HepG2 (cell line): ENCODE results near the gene MBTPS1. TPM values are rescaled to one million over a fixed set of nuclear protein-coding genes. Genes with fewer than 3 reads are reported as not detected.

ENCODE experiments used
- AKNA ChIP-seq: sonication (generic); formaldehyde crosslinking; IDR thresholded peaks from 2 replicates; pipeline ENCODE4 v1.4.0; 2020; ENCODE audit warnings: missing genetic modification reagents, borderline replicate concordance
- CREB3 ChIP-seq: sonication (generic); formaldehyde crosslinking; IDR thresholded peaks from 2 replicates; pipeline ENCODE4 v1.5.0; 2020; ENCODE audit warnings: missing genetic modification reagents
- HHEX ChIP-seq: IDR thresholded peaks from 2 replicates; pipeline ENCODE4 v1.6.1; 2016; ENCODE audit warnings: control low read depth
- HMG20A ChIP-seq: IDR thresholded peaks from 2 replicates; pipeline ENCODE4 v1.6.1; 2016; ENCODE audit warnings: borderline replicate concordance
- HNRNPK ChIP-seq: fragments of 200-400 bp; formaldehyde crosslinking; IDR thresholded peaks from 2 replicates; pipeline ENCODE4 v1.6.1; 2018; ENCODE audit warnings: low read length, low read depth, moderate library complexity, mild to moderate bottlenecking; ENCODE audit not compliant: poor library complexity, severe bottlenecking
- KAT7 ChIP-seq: IDR thresholded peaks from 2 replicates; pipeline ENCODE4 v1.6.1; 2018; ENCODE audit warnings: borderline replicate concordance, missing compliant biosample characterization
- KLF9 ChIP-seq: IDR thresholded peaks from 2 replicates; pipeline ENCODE4 v1.6.1; 2016; ENCODE audit warnings: low read depth
- KMT2A ChIP-seq: sonication (generic); formaldehyde crosslinking; IDR thresholded peaks from 2 replicates; pipeline ENCODE4 v1.4.0; 2020; ENCODE audit warnings: missing genetic modification reagents
- MEF2D ChIP-seq: sonication (generic); formaldehyde crosslinking; IDR thresholded peaks from 2 replicates; pipeline ENCODE4 v1.5.1; 2020; ENCODE audit warnings: mild to moderate bottlenecking, missing genetic modification reagents
- MIXL1 ChIP-seq: IDR thresholded peaks from 2 replicates; pipeline ENCODE4 v1.6.1; 2016
- MXD4 ChIP-seq: IDR thresholded peaks from 2 replicates; pipeline ENCODE4 v1.6.1; 2016; ENCODE audit warnings: mild to moderate bottlenecking, missing biosample characterization, missing genetic modification reagents
- NR3C1 ChIP-seq: sonication (generic); formaldehyde crosslinking; IDR thresholded peaks from 2 replicates; pipeline ENCODE4 v1.4.0; 2020; ENCODE audit warnings: missing genetic modification reagents
- PAF1 ChIP-seq: IDR thresholded peaks from 2 replicates; pipeline ENCODE4 v1.6.1; 2016; ENCODE audit warnings: missing genetic modification reagents, missing compliant biosample characterization
- PTBP1 ChIP-seq: fragments of 200-400 bp; formaldehyde crosslinking; IDR thresholded peaks from 2 replicates; pipeline ENCODE4 v1.6.1; 2018; ENCODE audit warnings: low read length, low read depth; ENCODE audit not compliant: poor library complexity, severe bottlenecking
- SMC3 ChIP-seq: IDR thresholded peaks from 2 replicates; pipeline ENCODE4 v1.6.1; 2011; ENCODE audit warnings: low read length, improper control_type of control experiment
- TAF1 ChIP-seq: sonication (generic); formaldehyde crosslinking; IDR thresholded peaks from 2 replicates; pipeline ENCODE4 v1.4.0; 2020; ENCODE audit warnings: missing genetic modification reagents
- ZIK1 ChIP-seq: sonication (generic); formaldehyde crosslinking; IDR thresholded peaks from 2 replicates; pipeline ENCODE4 v1.5.0; 2020; ENCODE audit warnings: mild to moderate bottlenecking, low read depth, missing genetic modification reagents, borderline replicate concordance
- ZNF138 ChIP-seq: sonication (generic); formaldehyde crosslinking; IDR thresholded peaks from 2 replicates; pipeline ENCODE4 v1.5.0; 2020; ENCODE audit warnings: mild to moderate bottlenecking, low read depth, missing genetic modification reagents
- ZNF224 ChIP-seq: sonication (generic); formaldehyde crosslinking; IDR thresholded peaks from 2 replicates; pipeline ENCODE4 v1.5.0; 2020; ENCODE audit warnings: mild to moderate bottlenecking, missing genetic modification reagents
- ZNF3 ChIP-seq: IDR thresholded peaks from 2 replicates; pipeline ENCODE4 v1.7.0; 2017; ENCODE audit warnings: inconsistent platforms
- ZNF337 ChIP-seq: sonication (generic); formaldehyde crosslinking; IDR thresholded peaks from 2 replicates; pipeline ENCODE4 v1.5.1; 2020; ENCODE audit warnings: missing genetic modification reagents, low read depth, mild to moderate bottlenecking, borderline replicate concordance
- ZNF430 ChIP-seq: sonication (generic); formaldehyde crosslinking; IDR thresholded peaks from 2 replicates; pipeline ENCODE4 v1.9.0; 2021; ENCODE audit warnings: mild to moderate bottlenecking, missing genetic modification reagents
- ZNF446 ChIP-seq: sonication (generic); formaldehyde crosslinking; IDR thresholded peaks from 2 replicates; pipeline ENCODE4 v1.5.0; 2020; ENCODE audit warnings: mild to moderate bottlenecking, missing genetic modification reagents
- ZNF552 ChIP-seq: sonication (generic); formaldehyde crosslinking; IDR thresholded peaks from 2 replicates; pipeline ENCODE4 v1.9.0; 2022; ENCODE audit warnings: missing genetic modification reagents, mild to moderate bottlenecking, borderline replicate concordance
- ZNF740 ChIP-seq: sonication (generic); formaldehyde crosslinking; IDR thresholded peaks from 2 replicates; pipeline ENCODE4 v1.4.0; 2020; ENCODE audit warnings: missing genetic modification reagents
- ZSCAN20 ChIP-seq: sonication (generic); formaldehyde crosslinking; IDR thresholded peaks from 2 replicates; pipeline ENCODE4 v1.4.0; 2020; ENCODE audit warnings: missing genetic modification reagents, mild to moderate bottlenecking, borderline replicate concordance
- polyA plus RNA-seq, 8 experiments: library from polyadenylated mRNA; depleted of rRNA in 3 of 8; stranded (reverse) in 7 of 8; unstranded in 1 of 8; fragments of >200 nt; fragmentation: Illumina TruSeq in 4 of 8; extraction: Trizol in 4 of 8; gene quantifications; 2 replicates each; pipeline versions ENCODE4 v1.2.1 to v1.2.3, GENCODE V29; 2011 to 2016; ENCODE audit warnings: low read depth in 4 of 8, missing spikeins in 1 of 8, mixed read lengths in 1 of 8; ENCODE audit not compliant: insufficient read depth in 1 of 8
- total RNA-seq, 5 experiments: library from RNA; depleted of rRNA; stranded (reverse); fragments of >200 nt; fragmentation: Illumina TruSeq; extraction: Trizol; gene quantifications; 2 replicates each; pipeline ENCODE4 v1.2.3, GENCODE V29; 2016; ENCODE audit warnings: low read depth in 1 of 5

MBTPS1 gene
- total and polyA plus RNA-seq, 2 of the 13 experiments (the other 11 are each of a cell fraction or from before 2014, with no cell fraction given): 56.7 to 91.3 TPM

GRCh38 chr16:84138824-84139627 is 22.3 kb upstream of the MBTPS1 start (continued):
- TF ChIP-seq KMT2A (CRISPR knock-in tag) (peak; percentile 62; the same call in 1 of the 2 replicates), CREB3 (CRISPR knock-in tag) (no peak), ZNF3 (CRISPR knock-in tag) (0 out of 2 replicates have a peak, but pooled peaks have one; percentile 61), ZNF337 (CRISPR knock-in tag) (peak; percentile 65; the same call in 1 of the 2 replicates), ZNF224 (CRISPR knock-in tag) (no peak), ZNF138 (CRISPR knock-in tag) (no peak), ZNF552 (no peak), HHEX (CRISPR knock-in tag) (no peak), MEF2D (peak; percentile 53; the same call in 1 of the 2 replicates), ZSCAN20 (CRISPR knock-in tag) (no peak), ZNF430 (peak; percentile 55; the same call in 1 of the 2 replicates), ZNF740 (peak; percentile 54; the same call in 1 of the 2 replicates), PTBP1 (no peak), ZNF446 (CRISPR knock-in tag) (no peak), HNRNPK (no peak), SMC3 (no peak), HMG20A (CRISPR knock-in tag) (peak; percentile 22; the same call in 1 of the 2 replicates), AKNA (CRISPR knock-in tag) (no peak), PAF1 (CRISPR knock-in tag) (no peak), NR3C1 (CRISPR knock-in tag) (no peak), ZIK1 (CRISPR knock-in tag) (no peak), MXD4 (CRISPR knock-in tag) (0 out of 2 replicates have a peak, but pooled peaks have one; percentile 66), TAF1 (CRISPR knock-in tag) (peak; percentile 32; the same call in 1 of the 2 replicates), KLF9 (CRISPR knock-in tag) (no peak), MIXL1 (peak; percentile 30), KAT7 (peak; percentile 91)
